ENCODE data around the gene TMEM229B. TPM values are rescaled to one million over a fixed set of nuclear protein-coding genes. Genes with fewer than 3 reads are reported as not detected.

TMEM229B gene
- total RNA-seq, 1 donor from 2014 or later = 33.2 TPM

DNA sequence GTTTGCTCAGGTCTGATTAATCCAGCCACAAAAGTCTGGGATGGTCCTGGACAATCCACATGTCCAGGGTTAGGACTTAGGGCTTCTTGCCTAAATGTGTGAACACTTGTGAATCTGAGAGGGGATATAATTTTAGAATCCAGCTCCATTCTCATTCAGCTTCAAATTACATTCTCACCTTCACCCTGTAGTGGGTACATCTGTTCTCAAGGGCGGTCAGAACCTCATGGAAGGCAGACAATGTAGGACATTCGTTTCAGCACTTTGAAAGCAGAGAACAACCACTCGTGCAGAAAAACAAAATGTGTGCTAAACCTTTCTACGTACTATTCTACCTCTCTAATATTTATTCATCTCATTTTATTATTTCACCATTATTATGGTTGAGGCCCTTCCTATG is 1.2 kb downstream of the TMEM229B start:
- no peak for DNase-seq (ENCODE audit: low spot score)

DNA sequence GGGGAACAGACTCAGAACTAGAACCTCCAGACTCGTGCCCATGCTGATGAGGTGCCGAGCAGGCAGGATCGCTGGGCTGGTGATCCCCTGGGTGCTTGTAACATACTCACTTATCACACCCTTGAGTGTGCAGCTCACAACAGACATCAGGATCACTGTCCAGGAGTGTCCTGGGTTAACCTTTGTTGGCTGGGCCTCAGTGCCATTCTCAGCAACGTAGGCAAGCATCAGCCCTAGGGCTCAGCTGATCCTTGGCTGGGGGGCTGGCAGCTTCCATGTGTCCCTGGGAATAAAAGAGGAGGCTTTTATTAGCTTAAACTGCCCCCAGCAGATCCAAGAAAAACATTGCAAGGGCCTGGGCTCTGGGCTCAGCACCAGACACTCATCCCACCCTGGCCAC is 1.6 kb downstream of the TMEM229B start:
- no peak for DNase-seq (ENCODE audit: low spot score)

DNA sequence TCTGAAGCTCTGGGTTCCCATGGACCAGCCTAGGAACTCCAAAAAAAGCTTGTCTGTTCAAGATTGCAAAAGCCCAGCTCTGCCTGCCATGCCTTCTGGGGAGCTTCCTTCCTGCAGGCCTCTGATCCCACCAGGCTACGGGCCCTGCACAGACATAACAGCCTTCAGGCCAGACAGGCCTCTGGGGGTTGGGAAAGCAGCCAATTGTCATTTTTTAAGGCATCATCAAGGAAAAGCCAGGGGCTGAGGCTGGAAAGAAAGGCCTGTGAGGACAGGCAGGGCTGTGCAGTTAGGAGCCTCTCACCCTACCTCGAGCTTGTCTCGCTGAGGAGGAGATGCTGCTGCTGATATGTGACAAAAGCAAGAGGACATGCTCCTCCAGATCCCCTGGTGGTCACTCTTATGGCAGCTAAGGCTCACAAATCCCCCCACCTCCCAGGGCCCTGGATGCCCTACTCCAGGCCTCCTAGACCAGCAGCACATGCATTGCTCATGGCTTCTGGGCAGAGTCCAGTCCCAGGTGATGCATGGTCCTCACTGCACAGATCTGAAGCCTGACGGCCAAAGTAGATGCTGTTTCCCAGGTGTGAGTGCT is 2.9 kb downstream of the TMEM229B start:
- no peak for DNase-seq (ENCODE audit: low spot score)

DNA sequence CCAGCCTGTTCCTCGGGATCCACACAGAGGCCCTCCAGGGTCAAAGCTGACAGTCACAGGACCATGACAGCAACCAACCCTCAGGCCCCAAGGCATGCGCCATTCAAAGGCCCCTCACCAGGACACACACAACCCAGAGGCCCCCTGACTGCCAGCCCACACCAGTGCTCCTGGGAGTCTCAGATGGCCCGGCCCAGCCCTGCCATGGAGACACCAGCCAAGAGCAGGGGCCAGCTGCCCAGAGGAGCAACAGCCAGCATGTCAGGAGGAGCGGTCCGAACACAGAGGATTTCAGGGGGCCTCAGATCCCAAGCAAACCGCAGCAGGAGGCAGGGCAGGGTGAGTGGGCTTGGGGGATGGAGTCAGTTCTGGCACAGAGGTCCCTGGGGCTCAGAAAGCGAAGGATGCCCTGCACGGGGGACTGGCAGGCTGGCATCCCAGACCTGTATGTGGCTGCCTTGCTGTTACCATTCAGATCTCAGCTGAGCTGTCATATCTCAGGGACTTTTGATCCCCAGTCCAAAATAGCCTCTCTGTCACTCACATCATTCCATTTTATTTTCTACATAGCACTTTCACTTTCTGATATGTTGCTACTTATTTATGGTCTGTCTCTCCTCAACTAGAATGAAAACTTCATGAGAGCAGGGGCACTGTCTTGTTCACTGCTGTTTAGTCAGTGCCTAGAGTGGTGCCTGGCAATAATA is 4.8 kb downstream of the TMEM229B start:
- DNase-seq (ENCODE audit: low spot score) = no peak

DNA sequence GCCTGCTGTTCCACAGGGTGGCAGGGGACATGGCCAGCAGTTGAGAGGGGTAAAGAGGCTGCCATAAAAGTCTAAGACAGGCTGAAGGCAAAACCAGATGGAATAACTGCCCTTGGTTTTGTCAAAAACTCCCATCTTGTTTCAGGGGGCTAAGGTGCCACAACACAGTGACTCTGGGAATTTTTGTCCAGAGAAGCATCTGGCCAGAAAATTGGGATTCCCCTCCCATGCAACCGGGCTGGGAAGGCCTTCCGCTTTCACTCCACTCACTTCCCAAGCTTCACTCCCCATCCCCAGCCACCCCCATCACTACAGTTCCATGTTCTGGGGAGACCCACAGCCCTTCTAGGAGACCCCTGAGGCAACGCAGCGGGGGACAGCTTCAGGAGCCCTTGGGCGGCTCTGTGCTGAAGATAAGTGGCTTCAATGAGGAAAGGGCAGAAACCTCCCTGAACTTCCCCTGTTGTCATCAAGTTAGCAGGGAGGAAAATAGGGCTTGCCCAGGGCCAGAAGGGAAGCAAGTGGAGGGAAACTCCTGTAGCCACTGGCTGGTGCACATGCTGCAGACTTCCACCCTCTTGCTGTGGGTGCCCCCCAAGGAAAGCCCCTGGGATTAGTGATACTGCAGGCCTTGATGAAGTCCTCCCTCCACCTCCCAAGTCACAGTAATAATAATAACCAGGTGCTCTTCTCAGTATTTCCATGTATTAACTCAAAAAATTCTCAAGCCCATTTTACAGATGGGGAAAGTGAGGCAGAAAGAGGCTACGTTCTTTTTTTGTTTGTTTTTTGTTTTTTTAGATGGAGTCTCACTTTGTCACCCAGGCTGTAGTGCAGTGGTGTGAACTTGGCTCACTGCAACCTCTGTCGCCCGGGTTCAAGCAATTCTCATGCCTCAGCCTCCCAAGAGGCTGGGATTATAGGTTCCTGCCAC is 6.0 kb downstream of the TMEM229B start:
- no peak for DNase-seq (ENCODE audit: low spot score)

DNA sequence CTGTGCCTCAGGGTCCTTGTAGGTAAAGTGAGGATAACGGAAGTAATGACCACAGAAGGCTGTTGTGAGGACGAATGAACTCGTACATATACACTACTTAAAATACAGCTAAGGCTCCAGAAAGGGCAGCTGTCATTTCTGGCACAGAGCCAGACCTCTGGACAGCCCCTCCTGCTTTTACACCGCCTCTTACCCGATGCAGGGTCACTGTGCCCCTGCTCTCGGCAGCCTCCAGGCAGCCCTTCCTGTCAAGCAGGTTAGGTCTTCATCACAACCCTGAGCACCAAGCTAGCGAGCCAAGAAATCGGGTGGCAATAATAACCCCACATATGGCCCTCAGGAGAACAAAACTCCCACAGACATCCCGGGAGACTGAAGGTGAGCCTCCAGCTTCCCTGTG is 8.5 kb downstream of the TMEM229B start:
- no peak for DNase-seq (ENCODE audit: low spot score)

DNA sequence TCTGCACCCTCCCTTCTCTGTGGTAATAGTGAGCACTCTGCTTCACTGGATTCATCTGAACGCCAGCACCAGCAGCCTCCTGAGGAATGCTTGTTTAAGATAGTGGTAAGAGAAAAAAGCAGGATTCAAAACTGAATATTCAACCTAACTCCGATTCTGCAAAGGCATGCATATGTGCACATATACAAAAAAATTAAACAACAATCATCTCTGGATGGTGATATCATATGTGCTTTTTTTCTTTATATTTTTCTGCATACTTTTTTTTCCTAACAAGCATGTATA is 9.8 kb downstream of the TMEM229B start:
- DNase-seq (ENCODE audit: low spot score) = no peak

DNA sequence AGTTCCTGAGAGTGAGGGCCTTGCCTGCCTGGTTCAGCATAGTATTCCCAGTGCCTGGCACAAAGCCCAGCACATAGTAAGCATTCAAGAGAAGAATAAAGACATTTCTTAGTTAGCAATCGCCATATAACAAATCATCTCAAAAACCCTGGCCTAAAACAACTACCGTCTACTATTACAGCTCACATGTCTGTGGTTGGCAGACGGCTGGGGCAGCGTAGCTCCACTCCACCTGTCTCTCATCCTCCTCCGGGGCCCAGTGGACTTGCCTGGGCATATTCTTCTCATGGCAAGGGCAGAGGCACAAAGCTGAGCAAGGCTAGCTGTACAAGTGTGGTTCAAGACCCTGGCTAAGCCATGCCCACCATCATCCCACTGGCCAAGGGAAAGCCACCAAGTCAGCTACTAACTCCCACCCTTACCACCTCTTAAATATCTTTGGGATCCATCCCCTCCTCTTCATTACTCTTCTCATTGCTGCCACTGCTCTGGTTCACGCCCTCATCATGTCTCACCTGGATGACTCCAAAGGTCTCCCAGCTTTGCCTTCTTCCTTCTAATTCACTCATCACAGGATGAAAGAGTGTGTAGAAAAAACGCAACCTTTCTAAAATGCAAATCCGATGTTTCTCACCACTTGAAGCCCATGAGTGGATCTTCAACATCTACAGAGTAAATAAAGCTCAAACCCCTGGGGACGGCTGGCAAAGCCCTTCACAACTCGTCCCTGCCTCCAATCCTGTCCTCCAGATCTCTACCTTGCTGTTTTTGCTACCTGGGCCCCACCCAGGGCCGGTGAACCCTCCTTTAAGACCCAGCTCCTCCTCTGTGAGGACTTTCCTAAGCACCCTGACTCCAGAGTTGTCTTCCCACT is 10.4 kb downstream of the TMEM229B start:
- no peak for DNase-seq (ENCODE audit: low spot score)

DNA sequence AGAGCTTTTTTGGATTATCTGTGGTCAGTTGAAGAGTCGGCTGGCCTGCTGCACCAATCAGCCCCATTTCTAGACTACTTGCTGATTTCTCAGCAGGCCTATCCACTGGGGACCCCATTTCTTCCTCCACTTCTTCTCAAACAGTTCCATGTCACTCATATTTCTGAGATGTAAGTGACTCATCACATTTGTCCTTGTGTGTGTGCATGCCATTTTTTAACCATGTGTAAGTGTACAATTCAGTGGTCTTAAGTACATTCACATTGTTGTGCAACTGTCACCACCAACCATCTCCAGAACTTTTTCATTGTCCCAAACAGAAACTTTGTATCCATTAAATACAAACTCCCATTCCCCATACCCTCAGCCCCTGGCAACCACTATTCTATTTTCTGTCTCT is 14.2 kb downstream of the TMEM229B start:
- no peak for DNase-seq (ENCODE audit: low spot score)

DNA sequence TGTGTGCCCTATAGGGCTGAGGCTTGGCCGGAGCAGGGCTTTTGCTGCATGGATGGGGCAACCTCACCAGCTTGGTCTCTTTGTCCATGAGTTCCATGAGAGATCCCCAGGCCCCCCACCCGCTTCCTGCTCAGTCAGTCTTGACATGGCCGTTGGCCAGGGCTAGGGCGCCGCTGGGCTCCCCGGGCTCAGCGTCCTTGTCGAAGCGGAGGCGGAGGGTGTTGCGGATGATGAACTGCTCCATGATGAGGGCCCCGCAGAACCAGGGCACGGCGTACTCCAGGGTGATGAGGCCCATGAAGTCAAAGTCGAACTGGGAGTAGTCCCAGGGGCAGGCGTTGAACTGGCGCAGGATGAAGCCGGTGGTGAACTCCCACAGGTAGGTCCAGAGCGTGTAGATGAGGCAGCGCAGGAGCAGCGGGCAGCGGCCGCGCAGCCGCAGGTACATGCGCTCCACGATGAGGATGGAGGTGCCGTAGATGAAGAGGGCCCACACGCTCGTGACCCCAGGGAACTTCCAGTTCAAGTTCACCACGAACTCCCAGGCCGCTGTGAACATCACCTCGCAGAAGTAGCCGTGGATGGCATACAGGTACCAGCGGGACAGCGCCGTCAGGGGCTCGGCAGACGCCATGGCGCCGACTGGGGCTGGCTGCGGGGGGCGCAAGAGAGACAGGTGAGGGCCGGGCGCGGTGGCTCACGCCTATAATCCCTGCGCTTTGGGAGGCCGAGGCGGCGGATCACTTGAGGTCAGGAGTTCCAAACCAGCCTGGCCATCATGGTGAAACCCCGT is 15.0 kb downstream of the TMEM229B start:
- no peak for DNase-seq (ENCODE audit: low spot score)

DNA sequence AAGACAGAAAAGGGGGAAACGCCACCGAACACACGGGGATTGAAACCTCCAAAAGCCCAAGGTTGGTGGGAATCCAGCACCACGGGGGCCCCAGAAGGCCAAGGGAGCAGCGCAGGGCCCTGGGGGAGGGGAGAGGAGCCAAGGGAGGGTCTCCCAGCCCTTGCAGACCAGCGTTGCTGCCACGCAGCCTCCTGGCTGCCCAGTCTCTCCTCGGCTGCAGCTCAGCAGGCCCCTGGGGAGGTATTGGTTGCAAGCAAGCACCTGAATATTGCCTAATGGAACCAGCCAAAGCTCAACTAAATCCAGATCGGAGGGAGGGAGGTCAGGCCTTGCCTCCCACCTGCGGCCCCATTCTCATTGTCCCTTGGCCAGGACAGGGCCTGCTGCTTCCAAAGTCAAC is 15.8 kb downstream of the TMEM229B start:
- no peak for DNase-seq (ENCODE audit: low spot score)

DNA sequence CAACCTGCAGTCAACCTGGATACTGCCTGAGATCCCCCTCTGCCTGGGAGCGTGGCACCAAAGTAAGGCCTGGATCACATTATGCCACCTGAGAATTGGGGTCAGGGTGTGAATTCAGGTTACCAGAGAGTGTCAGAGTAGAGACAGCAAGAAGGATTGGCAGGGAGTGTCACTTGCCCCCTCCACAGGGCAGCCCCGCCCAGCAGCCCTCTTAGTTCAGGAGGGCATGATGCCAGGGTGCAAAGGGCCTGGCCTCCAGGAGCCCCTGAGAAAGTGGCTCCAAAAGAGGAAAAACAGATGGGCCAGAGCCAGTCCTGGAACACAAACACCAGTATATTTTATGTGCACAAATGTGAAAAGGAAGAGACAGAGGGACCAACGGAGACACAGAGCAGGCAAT is 18.6 kb downstream of the TMEM229B start:
- DNase-seq (ENCODE audit: low spot score) = no peak

DNA sequence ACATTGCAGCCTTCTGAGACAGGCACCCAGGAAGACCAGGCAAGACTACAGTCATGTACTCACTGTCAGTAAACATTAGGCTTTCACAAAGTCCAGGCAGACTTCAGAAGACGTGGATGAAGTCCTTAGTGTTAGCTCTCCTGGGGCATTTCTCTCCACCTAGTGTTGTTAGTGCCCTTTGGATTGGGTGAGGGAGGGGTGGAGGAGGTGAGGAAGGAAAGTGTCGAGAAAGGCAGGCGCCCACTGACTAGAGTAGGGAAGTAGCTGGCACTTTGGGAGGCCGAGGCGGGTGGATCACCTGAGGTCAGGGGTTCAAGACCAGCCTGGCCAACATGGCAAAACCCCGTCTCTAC is 20.2 kb downstream of the TMEM229B start:
- no peak for DNase-seq (ENCODE audit: low spot score)

DNA sequence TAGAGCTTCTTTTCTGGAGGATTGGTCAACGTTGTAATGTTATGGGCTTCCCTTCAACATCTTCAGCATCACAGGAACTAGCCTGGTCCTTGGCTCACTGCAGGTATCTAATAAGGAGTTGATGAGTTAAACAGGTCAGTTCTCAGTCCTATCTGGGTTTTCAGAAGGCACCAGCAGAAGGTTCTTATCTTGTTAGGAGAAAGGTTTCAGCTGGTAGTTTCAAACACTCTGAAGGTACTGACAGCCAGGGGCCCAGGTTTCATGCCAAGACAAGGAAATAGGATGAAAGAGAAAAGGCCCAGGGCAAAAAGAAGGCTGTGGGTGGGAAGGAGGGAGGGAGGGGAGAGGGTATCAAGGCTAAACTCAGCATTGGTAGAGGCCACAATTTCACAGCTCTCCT is 21.4 kb downstream of the TMEM229B start:
- DNase-seq (ENCODE audit: low spot score) = no peak

DNA sequence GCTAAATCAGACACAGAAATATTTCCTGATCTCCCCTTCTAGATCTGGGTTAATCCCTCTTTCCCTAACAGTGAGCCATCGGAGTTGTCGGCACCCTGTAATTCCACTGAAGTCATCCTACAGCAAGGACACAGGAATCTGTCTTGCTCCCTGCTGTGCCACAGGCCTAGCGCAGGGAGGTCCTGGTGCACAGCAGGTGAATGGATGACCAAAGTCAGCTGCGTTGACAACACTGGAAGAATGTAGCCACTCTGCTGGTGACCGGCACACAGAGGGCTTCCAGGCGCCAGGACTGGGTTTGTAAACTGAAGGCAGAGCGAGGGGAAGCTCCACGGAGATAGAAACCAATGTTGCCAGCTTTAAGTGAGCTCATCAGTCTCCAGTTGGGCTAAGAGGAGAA is 23.6 kb downstream of the TMEM229B start:
- DNase-seq (ENCODE audit: low spot score) = no peak

DNA sequence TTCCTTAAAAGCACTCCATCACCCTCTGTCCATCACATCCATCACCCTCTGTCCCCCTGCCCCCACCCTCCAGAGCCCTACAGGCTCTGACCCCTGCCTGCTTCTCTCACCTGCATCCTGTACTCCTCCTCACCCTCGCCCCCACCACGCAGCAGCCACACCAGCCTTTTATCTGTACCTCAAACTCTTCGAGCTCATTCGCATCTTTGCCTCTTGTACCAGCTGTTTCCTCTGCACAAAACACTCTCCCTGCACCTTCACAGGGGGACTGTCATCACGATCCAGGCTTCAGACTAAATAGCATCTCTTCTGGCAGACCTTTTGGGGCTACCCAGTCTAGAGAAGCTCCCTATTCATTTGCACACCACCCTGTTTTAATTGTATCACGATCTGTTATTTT is 24.1 kb downstream of the TMEM229B start:
- DNase-seq (ENCODE audit: low spot score) = no peak

DNA sequence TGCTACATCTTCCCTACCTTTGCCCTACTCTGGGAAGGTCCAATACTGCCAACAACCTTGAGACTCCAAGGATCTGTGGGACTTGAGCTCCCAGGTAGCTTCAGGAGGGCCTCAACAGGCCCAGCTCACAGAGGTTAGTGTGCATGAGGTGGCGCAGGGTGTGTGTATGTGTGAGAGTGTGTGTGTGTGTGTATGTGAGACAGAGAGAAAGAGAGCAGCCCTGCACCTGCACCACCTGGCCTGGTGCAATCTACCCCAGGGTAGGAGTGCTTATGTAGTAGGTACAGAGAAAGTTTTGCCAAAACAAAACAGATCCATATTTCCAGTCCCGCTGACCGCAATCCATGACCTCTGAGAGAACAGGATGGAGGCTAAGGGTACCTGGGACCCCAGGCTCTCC is 24.6 kb downstream of the TMEM229B start:
- DNase-seq (ENCODE audit: low spot score) = no peak

DNA sequence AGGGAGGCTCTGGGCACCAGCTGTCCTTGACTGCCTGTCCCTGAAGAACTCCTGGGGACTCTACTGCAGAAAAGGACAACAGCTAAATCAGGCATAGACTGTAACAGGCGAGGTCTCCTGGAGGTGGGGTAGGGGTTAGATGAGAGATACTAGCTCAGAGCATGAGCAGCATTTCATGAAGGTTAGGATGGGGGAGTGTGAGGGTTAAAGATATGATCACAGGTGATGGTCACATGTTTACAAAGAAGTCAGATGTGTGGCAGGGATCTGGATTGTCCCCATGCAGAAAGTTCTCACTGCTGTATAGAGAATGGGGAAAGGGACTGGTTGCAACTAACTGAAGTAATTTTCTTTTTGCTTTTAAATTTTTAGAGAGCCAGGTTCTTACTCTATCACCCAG is 26.5 kb downstream of the TMEM229B start:
- DNase-seq (ENCODE audit: low spot score) = no peak

DNA sequence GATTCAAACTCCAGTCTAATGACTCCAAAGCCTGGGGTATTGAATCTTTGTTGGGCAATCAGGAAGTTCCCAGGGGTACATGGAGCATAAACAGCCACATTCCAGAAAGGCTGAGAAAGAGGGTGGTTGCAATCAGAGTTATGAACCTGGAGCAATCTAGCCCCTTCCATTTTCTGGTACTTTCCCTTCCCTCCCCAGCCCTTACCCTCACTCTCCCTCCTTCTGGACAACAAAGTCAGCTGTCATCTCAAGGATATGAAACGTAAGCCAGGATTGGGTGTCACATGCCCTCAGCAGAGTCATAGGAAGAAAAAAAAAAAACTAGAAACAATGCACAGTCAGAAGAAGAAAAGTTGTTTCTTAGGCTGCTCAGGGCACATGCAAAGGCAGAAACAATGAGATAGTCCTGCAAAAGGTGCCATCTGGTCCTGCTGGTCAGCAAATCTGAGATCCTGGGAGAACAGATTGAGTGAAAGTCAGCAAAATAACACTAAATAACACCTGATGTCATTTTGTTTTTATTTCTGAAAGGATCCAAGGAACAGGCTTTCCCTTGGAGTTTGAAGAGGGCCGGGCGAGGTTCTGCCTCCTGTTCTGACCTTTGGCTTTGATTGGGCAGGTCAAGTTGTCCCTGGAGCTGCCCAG is 27.1 kb downstream of the TMEM229B start:
- DNase-seq (ENCODE audit: low spot score) = no peak

DNA sequence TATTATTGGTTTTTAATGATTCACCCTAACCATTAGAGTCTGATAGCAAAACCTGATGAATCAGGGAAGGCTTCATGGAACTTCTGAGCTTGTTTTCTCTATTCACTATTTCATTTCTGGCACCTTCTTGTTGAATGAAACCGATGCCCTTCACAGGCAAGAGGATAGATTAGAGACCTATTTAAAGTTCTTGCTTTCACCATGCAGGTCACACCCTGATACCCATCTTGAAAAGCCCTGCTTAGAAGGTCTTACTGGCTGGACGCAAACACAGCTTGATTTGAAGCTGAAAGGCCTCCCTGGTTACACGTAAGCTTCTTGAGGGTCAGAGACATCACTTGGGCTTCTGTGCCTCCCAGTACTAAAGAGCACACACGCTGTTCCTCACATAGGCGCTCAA is 29.2 kb downstream of the TMEM229B start:
- no peak for DNase-seq (ENCODE audit: low spot score)

DNA sequence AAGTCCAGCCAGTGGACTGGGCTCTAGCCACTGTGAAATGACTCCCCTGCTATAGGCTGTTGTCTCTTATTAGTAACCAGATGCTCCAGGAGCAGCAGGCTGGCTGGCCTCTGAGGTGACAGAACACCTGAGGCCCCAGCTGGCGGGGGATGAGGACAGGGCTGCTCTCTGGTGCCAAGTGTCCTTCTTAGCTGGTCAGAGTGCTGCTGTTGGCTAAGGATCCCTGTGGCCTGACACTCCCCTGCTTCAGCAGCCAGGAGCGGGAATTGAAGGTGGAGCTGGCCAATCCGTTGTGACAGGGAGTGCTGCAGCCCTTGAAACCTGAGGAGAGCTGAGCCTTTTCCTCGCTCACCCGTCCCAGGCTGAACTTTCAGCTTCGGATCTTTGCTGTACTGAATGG is 30.7 kb downstream of the TMEM229B start:
- no peak for DNase-seq (ENCODE audit: low spot score)

Measured in mucosa of gallbladder (tissue), 1 donor.